IMR-90 (cell line): ENCODE results near the gene GNA14. TPM values are rescaled to one million over a fixed set of nuclear protein-coding genes. Genes with fewer than 3 reads are reported as not detected.

Experiments used
- ATAC-seq: fragments of 200-7000 bp; cut with Tn5 transposase; 2 replicates; pipeline ENCODE4 v1.9.1; 2020; ENCODE audit warnings: low read depth, mild to moderate bottlenecking, moderate library complexity
- BruUV-seq: library from RNA; stranded (reverse); fragments of 400-500 nt; replicated peaks from 2 replicates; lab custom pipeline; 2021; lab: Mats Ljungman, UMichigan
- CTCF ChIA-PET: fragments of 300-600 bp; formaldehyde crosslinking; extraction: SDS; loops from one replicate; lab custom pipeline; 2021; ENCODE audit warnings: antibody characterized with exemption; lab: Yijun Ruan, JAX
- POLR2A ChIA-PET: fragments of 300-600 bp; sonication (Branson Sonifier 250); formaldehyde crosslinking; loops from one replicate; lab custom pipeline; 2022; ENCODE audit warnings: antibody characterized with exemption; ENCODE audit not compliant: unreplicated experiment; lab: Charles Lee
- DNase-seq: peaks from one replicate; pipeline ENCODE4 v3.0.0; 2013
- H2AFZ ChIP-seq: replicated peaks from 2 replicates; pipeline ENCODE3; 2013; ENCODE audit warnings: low read length, mild to moderate bottlenecking; ENCODE audit not compliant: poor library complexity
- H2AK5ac ChIP-seq: 2 replicates; pipeline ENCODE4 v1.6.1; 2013; ENCODE audit warnings: low read depth, low read length, inconsistent platforms
- H2AK9ac ChIP-seq: replicated peaks from 2 replicates; pipeline ENCODE3; 2013; ENCODE audit warnings: mild to moderate bottlenecking, low read depth, low read length, moderate library complexity; ENCODE audit not compliant: poor library complexity
- H2BK120ac ChIP-seq: 2 replicates; pipeline ENCODE4 v1.6.1; 2013; ENCODE audit warnings: low read depth, low read length, inconsistent platforms
- H2BK15ac ChIP-seq: 3 replicates; pipeline ENCODE4 v1.6.1; 2013; ENCODE audit warnings: low read depth, low read length, inconsistent platforms
- H2BK20ac ChIP-seq: 2 replicates; pipeline ENCODE4 v1.6.1; 2013; ENCODE audit warnings: low read depth, mild to moderate bottlenecking, inconsistent platforms, low read length, moderate library complexity
- H2BK5ac ChIP-seq: 2 replicates; pipeline ENCODE4 v1.6.1; 2013; ENCODE audit warnings: mild to moderate bottlenecking, low read depth, low read length, inconsistent platforms; ENCODE audit not compliant: poor library complexity, severe bottlenecking
- H3K14ac ChIP-seq: replicated peaks from 2 replicates; pipeline ENCODE4 v1.6.1; 2013; ENCODE audit warnings: low read depth, low read length, inconsistent platforms
- H3K18ac ChIP-seq: 2 replicates; pipeline ENCODE4 v1.6.1; 2013; ENCODE audit warnings: low read depth, low read length, control low read depth
- H3K23ac ChIP-seq: 2 replicates; pipeline ENCODE4 v1.6.1; 2013; ENCODE audit warnings: low read depth, low read length, inconsistent platforms
- H3K27ac ChIP-seq: 2 replicates; pipeline ENCODE4 v1.5.1; 2013; ENCODE audit warnings: mild to moderate bottlenecking, control low read depth, low read length; ENCODE audit not compliant: insufficient read depth
- H3K27me3 ChIP-seq: 2 replicates; pipeline ENCODE4 v1.6.1; 2013; ENCODE audit warnings: low read length; ENCODE audit not compliant: control insufficient read depth, insufficient read depth
- H3K36me3 ChIP-seq: 2 replicates; pipeline ENCODE4 v1.6.1; 2013; ENCODE audit warnings: low read length, mixed read lengths; ENCODE audit not compliant: control insufficient read depth, insufficient read depth
- H3K4ac ChIP-seq: 2 replicates; pipeline ENCODE4 v1.6.1; 2013; ENCODE audit warnings: low read depth, low read length, inconsistent platforms
- H3K4me1 ChIP-seq: 2 replicates; pipeline ENCODE4 v1.6.1; 2013; ENCODE audit warnings: low read length, mixed read lengths; ENCODE audit not compliant: control insufficient read depth, insufficient read depth
- H3K4me2 ChIP-seq: 2 replicates; pipeline ENCODE4 v1.6.1; 2013; ENCODE audit warnings: low read depth, mild to moderate bottlenecking, control low read depth, low read length, moderate library complexity
- H3K4me3 ChIP-seq: 2 replicates; pipeline ENCODE4 v1.5.1; 2013; ENCODE audit warnings: low read depth, mild to moderate bottlenecking, control low read depth, low read length, moderate library complexity; ENCODE audit not compliant: insufficient read depth
- H3K56ac ChIP-seq: 2 replicates; pipeline ENCODE4 v1.6.1; 2013; ENCODE audit warnings: low read length, inconsistent platforms; ENCODE audit not compliant: insufficient read depth; ENCODE audit errors: extremely low read depth
- H3K79me1 ChIP-seq, 2 experiments: 2 replicates each; pipeline ENCODE4 v1.6.1; 2013; ENCODE audit warnings: low read length in 2 of 2, inconsistent platforms in 1 of 2, low read depth in 1 of 2
- H3K9ac ChIP-seq: 2 replicates; pipeline ENCODE4 v1.6.1; 2013; ENCODE audit warnings: low read depth, low read length, control low read depth
- H3K9me1 ChIP-seq: 2 replicates; pipeline ENCODE4 v1.6.1; 2013; ENCODE audit warnings: low read length, inconsistent platforms; ENCODE audit not compliant: insufficient read depth
- H3K9me3 ChIP-seq: 2 replicates; pipeline ENCODE4 v1.6.1; 2013; ENCODE audit warnings: low read length; ENCODE audit not compliant: control insufficient read depth, insufficient read depth
- H4K20me1 ChIP-seq: 2 replicates; pipeline ENCODE4 v1.6.1; 2013; ENCODE audit warnings: low read length, inconsistent platforms; ENCODE audit not compliant: insufficient read depth
- H4K5ac ChIP-seq: 2 replicates; pipeline ENCODE4 v1.6.1; 2013; ENCODE audit warnings: mild to moderate bottlenecking, low read depth, low read length, control low read depth
- H4K8ac ChIP-seq, 2 experiments: 2 replicates each; pipeline ENCODE4 v1.6.1; 2013; ENCODE audit warnings: low read depth in 2 of 2, low read length in 2 of 2, control low read depth in 1 of 2, inconsistent platforms in 1 of 2
- H4K91ac ChIP-seq: 2 replicates; pipeline ENCODE4 v1.6.1; 2013; ENCODE audit warnings: low read depth, low read length, inconsistent platforms; ENCODE audit not compliant: insufficient read depth
- BHLHE40 ChIP-seq: fragments of 150-350 bp; IDR thresholded peaks from 2 replicates; pipeline ENCODE4 v1.6.1; 2016; ENCODE audit warnings: mild to moderate bottlenecking, low read depth, low read length
- CEBPB ChIP-seq: IDR thresholded peaks from 2 replicates; pipeline ENCODE4 v1.6.1; 2012; ENCODE audit warnings: low read depth, low read length, improper control_type of control experiment
- CHD1 ChIP-seq: IDR thresholded peaks from 2 replicates; pipeline ENCODE4 v1.6.1; 2012; ENCODE audit warnings: low read depth, low read length, improper control_type of control experiment
- ELK1 ChIP-seq: fragments of 150-350 bp; IDR thresholded peaks from 2 replicates; pipeline ENCODE4 v1.6.1; 2016; ENCODE audit warnings: low read depth, mild to moderate bottlenecking, low read length, moderate library complexity, borderline replicate concordance
- FOS ChIP-seq: fragments of 150-350 bp; IDR thresholded peaks from 2 replicates; pipeline ENCODE4 v1.6.1; 2016; ENCODE audit warnings: low read depth, low read length
- MAFK ChIP-seq: IDR thresholded peaks from 2 replicates; pipeline ENCODE4 v1.6.1; 2012; ENCODE audit warnings: low read depth, low read length, improper control_type of control experiment
- MAZ ChIP-seq: IDR thresholded peaks from 2 replicates; pipeline ENCODE4 v1.6.1; 2012; ENCODE audit warnings: low read depth, mild to moderate bottlenecking, low read length, improper control_type of control experiment, moderate library complexity, borderline replicate concordance
- MXI1 ChIP-seq: IDR thresholded peaks from 2 replicates; pipeline ENCODE4 v1.6.1; 2012; ENCODE audit warnings: low read depth, mild to moderate bottlenecking, low read length, moderate library complexity, borderline replicate concordance
- NFE2L2 ChIP-seq: fragments of 150-350 bp; IDR thresholded peaks from 2 replicates; pipeline ENCODE4 v1.6.1; 2016; ENCODE audit warnings: low read depth, mild to moderate bottlenecking, low read length
- RAD21 ChIP-seq: IDR thresholded peaks from 2 replicates; pipeline ENCODE4 v1.6.1; 2012; ENCODE audit warnings: low read length, improper control_type of control experiment
- RCOR1 ChIP-seq: IDR thresholded peaks from 2 replicates; pipeline ENCODE4 v1.6.1; 2012; ENCODE audit warnings: mild to moderate bottlenecking, low read length, improper control_type of control experiment; ENCODE audit not compliant: insufficient replicate concordance
- RFX5 ChIP-seq: IDR thresholded peaks from 2 replicates; pipeline ENCODE4 v1.8.0; 2012; ENCODE audit warnings: low read depth, mild to moderate bottlenecking, low read length, moderate library complexity
- USF2 ChIP-seq: fragments of 150-350 bp; IDR thresholded peaks from 2 replicates; pipeline ENCODE4 v1.6.1; 2017; ENCODE audit warnings: mild to moderate bottlenecking, antibody characterized with exemption, low read length, low read depth
- WGBS, 2 experiments: methylation state at CpG; one replicate each; pipeline versions ENCODE4 v1.1.5 to v1.1.7; 2013; ENCODE audit warnings: missing lambda C conversion rate in 2 of 2; ENCODE audit not compliant: insufficient read length in 1 of 2; ENCODE audit errors: extremely low coverage in 2 of 2; 5-methylcytosine and 5-hydroxymethylcytosine counted together
- dilution Hi-C: fragments of 300-500 bp; cut with HindIII; formaldehyde crosslinking; loops from one replicate; pipeline ENCODE4 v1.14.3; 2018; ENCODE audit warnings: low sequenced_read_pairs; ENCODE audit not compliant: unreplicated experiment
- in situ Hi-C: fragments of 300-500 bp; cut with MboI; formaldehyde crosslinking; loops from 3 replicates; pipeline ENCODE4 v1.14.3; 2019; ENCODE audit warnings: low sequenced_read_pairs, inconsistent platforms, mixed read lengths
- intact Hi-C: fragments of 100-400 bp; cut with micrococcal nuclease; formaldehyde crosslinking; loops from 2 replicates; pipeline ENCODE4 v1.10.0; 2022
- polyA plus RNA-seq, 3 experiments: library from polyadenylated mRNA; depleted of rRNA; stranded (reverse); fragments of >200 nt; gene quantifications; 2 replicates each; pipeline ENCODE4 v1.2.3, GENCODE V29; 2012; ENCODE audit warnings: low replicate concordance in 1 of 3
- total RNA-seq: library from RNA; depleted of rRNA; stranded (reverse); fragments of >200 nt; gene quantifications from 2 replicates; pipeline ENCODE4 v1.2.3, GENCODE V29; 2012
- TF ChIP-seq, protein P1 (sequence below): conservative IDR thresholded peaks from 2 replicates; pipeline ENCODE4 v1.5.1; 2012; ENCODE audit warnings: mild to moderate bottlenecking, low read depth, low read length, improper control_type of control experiment

The GNA14 gene
- total and polyA plus RNA-seq, 2 of the 4 experiments (the other 2 are of a cell fraction), result under 0.01 to 0.03 TPM

GRCh38 chr9:77453825-77454647, 194.1 kb downstream of the GNA14 start:
- H3K4me1 ChIP-seq, result no peaks in the 10 kb centered on the region
- H2BK20ac ChIP-seq, result no peak overlapping the region
- no peak overlapping the region for H2AK9ac ChIP-seq
- H2AFZ ChIP-seq, result no peak overlapping the region
- ChIA-PET POLR2A (no interaction called here), CTCF (interaction anchor here (1.1 to 1.5 kb wide), 2 partner anchors 20 to 298 kb away, joined by 4 to 6 read pairs; no protein-coding TSS in a partner anchor)
- dilution Hi-C loops, result no loop called here
- no peak overlapping the region for H3K23ac ChIP-seq
- no peak overlapping the region for H3K9ac ChIP-seq
- no peak overlapping the region for H2BK15ac ChIP-seq
- no peak overlapping the region for H3K56ac ChIP-seq
- no peak for DNase-seq
- H3K4me2 ChIP-seq, result no peak overlapping the region
- no peaks in the 10 kb centered on the region for H4K20me1 ChIP-seq
- in situ Hi-C loops, result no loop called here
- WGBS, 2 experiments, result 94% methylated on average over 8 of the region's 14 CpGs; no CpG with 5 or more reads in 1 of the 2 experiments
- ATAC-seq, result no peak
- intact Hi-C loops, result loop anchor here (10.0 kb wide), 1 partner anchor 781 kb away; the partner anchor contains the start of gene CEP78
- no peak overlapping the region for H4K91ac ChIP-seq
- H3K27me3 ChIP-seq, result no peaks in the 10 kb centered on the region
- H3K14ac ChIP-seq, result no peak overlapping the region
- H2AK5ac ChIP-seq, result no peak overlapping the region
- no peak overlapping the region for H4K8ac ChIP-seq
- no peak overlapping the region for H3K27ac ChIP-seq
- no peaks in the 10 kb centered on the region for H3K79me1 ChIP-seq
- no peak overlapping the region for H4K5ac ChIP-seq
- H3K9me3 ChIP-seq, result peaks cover 2% of the 10 kb centered on the region; the same call in 1 of the 2 replicates
- no peak overlapping the region for H2BK5ac ChIP-seq
- no TSS peak for BruUV-seq
- H2BK120ac ChIP-seq, result no peak overlapping the region
- no peak overlapping the region for H3K4ac ChIP-seq
- no peak overlapping the region for H3K18ac ChIP-seq
- H3K9me1 ChIP-seq, result no peaks in the 10 kb centered on the region
- H3K36me3 ChIP-seq, result no peaks in the 10 kb centered on the region
- no peak overlapping the region for H3K4me3 ChIP-seq
- TF ChIP-seq RAD21 (no peak), ELK1 (no peak), BHLHE40 (no peak), MAFK (no peak), USF2 (no peak), RFX5 (no peak), MXI1 (no peak), FOS (no peak), CHD1 (no peak), MAZ (no peak), NFE2L2 (no peak), CEBPB (no peak), RCOR1 (no peak)
- TF ChIP-seq, protein P1, sequence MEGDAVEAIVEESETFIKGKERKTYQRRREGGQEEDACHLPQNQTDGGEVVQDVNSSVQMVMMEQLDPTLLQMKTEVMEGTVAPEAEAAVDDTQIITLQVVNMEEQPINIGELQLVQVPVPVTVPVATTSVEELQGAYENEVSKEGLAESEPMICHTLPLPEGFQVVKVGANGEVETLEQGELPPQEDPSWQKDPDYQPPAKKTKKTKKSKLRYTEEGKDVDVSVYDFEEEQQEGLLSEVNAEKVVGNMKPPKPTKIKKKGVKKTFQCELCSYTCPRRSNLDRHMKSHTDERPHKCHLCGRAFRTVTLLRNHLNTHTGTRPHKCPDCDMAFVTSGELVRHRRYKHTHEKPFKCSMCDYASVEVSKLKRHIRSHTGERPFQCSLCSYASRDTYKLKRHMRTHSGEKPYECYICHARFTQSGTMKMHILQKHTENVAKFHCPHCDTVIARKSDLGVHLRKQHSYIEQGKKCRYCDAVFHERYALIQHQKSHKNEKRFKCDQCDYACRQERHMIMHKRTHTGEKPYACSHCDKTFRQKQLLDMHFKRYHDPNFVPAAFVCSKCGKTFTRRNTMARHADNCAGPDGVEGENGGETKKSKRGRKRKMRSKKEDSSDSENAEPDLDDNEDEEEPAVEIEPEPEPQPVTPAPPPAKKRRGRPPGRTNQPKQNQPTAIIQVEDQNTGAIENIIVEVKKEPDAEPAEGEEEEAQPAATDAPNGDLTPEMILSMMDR, result no peak
